SKM-1 (cell line): ENCODE data around the gene MRM3.
"Not testable (repeated sequence)": the region's sequence is repeated elsewhere in the genome, so short reads cannot be mapped to it uniquely, and the experiment has no call there.

ENCODE experiments used
- DNase-seq: peaks from one replicate; lab custom pipeline; 2025; ENCODE audit not compliant: unreplicated experiment; lab: John Stamatoyannopoulos, UW

The MRM3 gene

GRCh38 chr17:752620-753219 lies 29.4 kb upstream of the MRM3 start:
- DNase-seq = no peak

GRCh38 chr17:753418-753817 lies 28.7 kb upstream of the MRM3 start:
- no peak for DNase-seq

- DNase-seq = not testable (repeated sequence)
Measured at GRCh38 chr17:755319-755961, 26.7 kb upstream of the MRM3 start.

GRCh38 chr17:756010-756567 lies 26.1 kb upstream of the MRM3 start:
- DNase-seq = not testable (repeated sequence)

- no peak for DNase-seq
Measured at GRCh38 chr17:759964-760363, 22.2 kb upstream of the MRM3 start.

- DNase-seq = no peak
Measured at GRCh38 chr17:760371-760770, 21.8 kb upstream of the MRM3 start.

GRCh38 chr17:767076-767475 lies 15.1 kb upstream of the MRM3 start:
- no peak for DNase-seq

GRCh38 chr17:773016-773415 lies 9.1 kb upstream of the MRM3 start:
- no peak for DNase-seq

- DNase-seq = no peak
Measured at GRCh38 chr17:773467-774312, 8.5 kb upstream of the MRM3 start.

GRCh38 chr17:774313-774584 lies 7.9 kb upstream of the MRM3 start:
- DNase-seq = no peak

- no peak for DNase-seq
Measured at GRCh38 chr17:778096-778495, 4.1 kb upstream of the MRM3 start.

- DNase-seq = no peak
Measured at GRCh38 chr17:784143-784542, 2.0 kb downstream of the MRM3 start.

- not testable (repeated sequence) for DNase-seq
Measured at GRCh38 chr17:785901-786300, 3.7 kb downstream of the MRM3 start.

GRCh38 chr17:787641-788221 lies 5.6 kb downstream of the MRM3 start:
- DNase-seq = no peak

- DNase-seq = no peak
Measured at GRCh38 chr17:788551-788950, 6.4 kb downstream of the MRM3 start.

GRCh38 chr17:789160-789840 lies 7.1 kb downstream of the MRM3 start:
- DNase-seq = no peak

- DNase-seq = not testable (repeated sequence)
Measured at GRCh38 chr17:789931-790873, 8.0 kb downstream of the MRM3 start.

GRCh38 chr17:790874-791247 lies 8.7 kb downstream of the MRM3 start:
- DNase-seq = not testable (repeated sequence)

- no peak for DNase-seq
Measured at GRCh38 chr17:791829-792228, 9.7 kb downstream of the MRM3 start.

- DNase-seq = no peak
Measured at GRCh38 chr17:792277-792676, 10.1 kb downstream of the MRM3 start.
